Neural progenitor cell (in vitro differentiated cells): ENCODE data around the gene HOXB4. TPM values are rescaled to one million over a fixed set of nuclear protein-coding genes. Genes with fewer than 3 reads are reported as not detected.

ENCODE experiments used
- DNase-seq: peaks from one replicate; pipeline ENCODE4 v3.0.0-alpha.2; 2016; ENCODE audit warnings: low spot score
- H2AFZ ChIP-seq: fragments of 200-600 bp; sonication (generic); replicated peaks from 2 replicates; pipeline ENCODE4 v1.6.1; 2016; ENCODE audit warnings: antibody characterized with exemption
- H3F3A ChIP-seq: fragments of 200-600 bp; sonication (generic); 2 replicates; pipeline ENCODE4 v1.6.1; 2016; ENCODE audit warnings: antibody characterized with exemption, low read depth
- H3K27ac ChIP-seq: fragments of 200-600 bp; sonication (generic); 2 replicates; pipeline ENCODE4 v1.5.1; 2016; ENCODE audit warnings: mild to moderate bottlenecking
- H3K27me3 ChIP-seq: fragments of 200-600 bp; sonication (generic); 2 replicates; pipeline ENCODE4 v1.6.1; 2016; ENCODE audit warnings: mild to moderate bottlenecking, moderate library complexity
- H3K36me3 ChIP-seq: fragments of 200-600 bp; sonication (generic); 2 replicates; pipeline ENCODE4 v1.5.1; 2016
- H3K4me1 ChIP-seq: fragments of 200-600 bp; sonication (generic); 2 replicates; pipeline ENCODE4 v1.6.1; 2016; ENCODE audit warnings: mixed run types
- H3K4me2 ChIP-seq: fragments of 200-600 bp; sonication (generic); 2 replicates; pipeline ENCODE4 v1.6.1; 2016
- H3K4me3 ChIP-seq: fragments of 200-600 bp; sonication (generic); 2 replicates; pipeline ENCODE4 v1.5.1; 2016
- H3K79me2 ChIP-seq: fragments of 200-600 bp; sonication (generic); 2 replicates; pipeline ENCODE4 v1.6.1; 2016; ENCODE audit warnings: low read depth
- H3K9ac ChIP-seq: fragments of 200-600 bp; sonication (generic); 2 replicates; pipeline ENCODE4 v1.6.1; 2016
- H3K9me3 ChIP-seq: fragments of 200-600 bp; sonication (generic); 2 replicates; pipeline ENCODE4 v1.5.1; 2016; ENCODE audit warnings: low read depth
- H4K20me1 ChIP-seq: fragments of 200-600 bp; sonication (generic); 2 replicates; pipeline ENCODE4 v1.6.1; 2016; ENCODE audit warnings: low read depth
- H3K27ac Mint-ChIP-seq: 3 replicates; pipeline ENCODE4 v1.8.0; 2021; ENCODE audit warnings: mixed read lengths
- H3K27me3 Mint-ChIP-seq: 2 replicates; pipeline ENCODE4 v1.8.0; 2022; ENCODE audit warnings: low read depth, mild to moderate bottlenecking, inconsistent platforms, moderate library complexity, mixed read lengths; ENCODE audit not compliant: insufficient read depth
- H3K36me3 Mint-ChIP-seq: 3 replicates; pipeline ENCODE4 v1.8.0; 2021; ENCODE audit warnings: mixed read lengths
- H3K4me1 Mint-ChIP-seq: 3 replicates; pipeline ENCODE4 v1.8.0; 2021; ENCODE audit warnings: mixed read lengths
- H3K4me3 Mint-ChIP-seq: 3 replicates; pipeline ENCODE4 v1.8.0; 2021; ENCODE audit warnings: mild to moderate bottlenecking, moderate library complexity, mixed read lengths
- H3K9me3 Mint-ChIP-seq: 3 replicates; pipeline ENCODE4 v1.8.0; 2020; ENCODE audit warnings: mixed read lengths
- CTCF ChIP-seq: fragments of 200-600 bp; sonication (generic); IDR thresholded peaks from 2 replicates; pipeline ENCODE4 v1.5.1; 2017; ENCODE audit warnings: antibody characterized with exemption, mild to moderate bottlenecking
- EZH2 ChIP-seq: fragments of 200-600 bp; sonication (generic); IDR thresholded peaks from 2 replicates; pipeline ENCODE4 v1.6.1; 2017; ENCODE audit warnings: antibody characterized with exemption, mild to moderate bottlenecking, moderate library complexity
- EZH2phosphoT487 ChIP-seq: fragments of 200-600 bp; sonication (generic); IDR thresholded peaks from 2 replicates; pipeline ENCODE4 v1.6.1; 2017; ENCODE audit warnings: antibody characterized with exemption
- total RNA-seq: library from RNA; depleted of rRNA; stranded (reverse); fragments of >200 nt; gene quantifications from 2 replicates; pipeline ENCODE4 v1.2.3, GENCODE V29; 2015; ENCODE audit warnings: low replicate concordance

Gene HOXB4
- total RNA-seq, 1 donor from 2014 or later: not detected

- H3K27ac Mint-ChIP-seq: no peak overlapping the region
- H3K27me3 ChIP-seq: peaks cover 100% of the 10 kb centered on the region
- H4K20me1 ChIP-seq: peaks cover 98% of the 10 kb centered on the region
- no peak overlapping the region for H3K4me3 Mint-ChIP-seq
- no peaks in the 10 kb centered on the region for H3K9me3 ChIP-seq
- H3K4me1 ChIP-seq: no peaks in the 10 kb centered on the region
- H3K4me3 ChIP-seq: no peak overlapping the region
- H3K36me3 Mint-ChIP-seq: no peaks in the 10 kb centered on the region
- H3K4me2 ChIP-seq: no peak overlapping the region
- no peaks in the 10 kb centered on the region for H3F3A ChIP-seq
- no peak overlapping the region for H3K27ac ChIP-seq
- H3K27me3 Mint-ChIP-seq: peaks cover 34% of the 10 kb centered on the region
- no peaks in the 10 kb centered on the region for H3K4me1 Mint-ChIP-seq
- DNase-seq: no peak
- no peak overlapping the region for H2AFZ ChIP-seq
- peaks cover 2% of the 10 kb centered on the region for H3K9me3 Mint-ChIP-seq
- no peak overlapping the region for H3K9ac ChIP-seq
- H3K79me2 ChIP-seq: no peaks in the 10 kb centered on the region
- TF ChIP-seq EZH2phosphoT487: peak; percentile 84
- peak; percentile 95 for TF ChIP-seq EZH2
- TF ChIP-seq CTCF: no peak
- H3K36me3 ChIP-seq: no peaks in the 10 kb centered on the region
Measured at GRCh38 chr17:48570325-48571023, 7.7 kb downstream of the HOXB4 start.

- DNase-seq: no peak
- Histone ChIP-seq H3K27me3 (peaks cover 100% of the 10 kb centered on the region), H2AFZ (no peak overlapping the region), H3K4me1 (no peaks in the 10 kb centered on the region), H3K79me2 (no peaks in the 10 kb centered on the region), H3K36me3 (no peaks in the 10 kb centered on the region), H3K9ac (no peak overlapping the region), H3F3A (no peaks in the 10 kb centered on the region), H3K9me3 (no peaks in the 10 kb centered on the region), H3K27ac (no peak overlapping the region), H3K4me2 (no peak overlapping the region), H4K20me1 (peaks cover 98% of the 10 kb centered on the region), H3K4me3 (no peak overlapping the region)
- no peak overlapping the region for H3K4me3 Mint-ChIP-seq
- H3K9me3 Mint-ChIP-seq: peaks cover 2% of the 10 kb centered on the region
- no peak overlapping the region for H3K27ac Mint-ChIP-seq
- TF ChIP-seq EZH2phosphoT487 (peak; percentile 60), CTCF (no peak)
- H3K27me3 Mint-ChIP-seq: peaks cover 28% of the 10 kb centered on the region
- H3K36me3 Mint-ChIP-seq: no peaks in the 10 kb centered on the region
- no peaks in the 10 kb centered on the region for H3K4me1 Mint-ChIP-seq
Measured at GRCh38 chr17:48569674-48570324, 8.4 kb downstream of the HOXB4 start.

- no peak overlapping the region for H3K4me3 Mint-ChIP-seq
- Histone ChIP-seq H3K36me3 (no peaks in the 10 kb centered on the region), H3K4me2 (no peak overlapping the region), H2AFZ (no peak overlapping the region), H3K4me3 (no peak overlapping the region), H3K9ac (no peak overlapping the region), H3K9me3 (no peaks in the 10 kb centered on the region), H3F3A (no peaks in the 10 kb centered on the region), H3K79me2 (no peaks in the 10 kb centered on the region), H3K27me3 (peaks cover 100% of the 10 kb centered on the region), H3K27ac (no peak overlapping the region), H3K4me1 (no peaks in the 10 kb centered on the region), H4K20me1 (peaks cover 98% of the 10 kb centered on the region)
- no peak overlapping the region for H3K27ac Mint-ChIP-seq
- H3K36me3 Mint-ChIP-seq: no peaks in the 10 kb centered on the region
- H3K9me3 Mint-ChIP-seq: peaks cover 2% of the 10 kb centered on the region
- TF ChIP-seq EZH2 (no peak), EZH2phosphoT487 (no peak), CTCF (no peak)
- DNase-seq: no peak
- peaks cover 22% of the 10 kb centered on the region for H3K27me3 Mint-ChIP-seq
- H3K4me1 Mint-ChIP-seq: no peaks in the 10 kb centered on the region
Measured at GRCh38 chr17:48569240-48569582, 8.9 kb downstream of the HOXB4 start.
